HEK293 (cell line): ENCODE results near the gene MARCHF3.

ENCODE experiments used
- CTCF ChIP-seq: fragments of 450-650 bp; formaldehyde crosslinking; IDR thresholded peaks from 2 replicates; pipeline ENCODE4 v1.5.1; 2016; ENCODE audit warnings: missing biosample characterization, missing genetic modification characterization
- MEIS1 ChIP-seq: sonication (generic); formaldehyde crosslinking; IDR thresholded peaks from 2 replicates; pipeline ENCODE4 v1.8.1; 2022; ENCODE audit warnings: missing genetic modification reagents, mild to moderate bottlenecking, borderline replicate concordance
- MYNN ChIP-seq: fragments of 450-650 bp; formaldehyde crosslinking; IDR thresholded peaks from 2 replicates; pipeline ENCODE4 v1.5.1; 2016; ENCODE audit warnings: missing biosample characterization, missing genetic modification characterization, borderline replicate concordance
- TCF7L2 ChIP-seq: IDR thresholded peaks from 2 replicates; pipeline ENCODE4 v1.6.1; 2011; ENCODE audit warnings: low read depth, mild to moderate bottlenecking, inconsistent platforms, low read length, moderate library complexity, borderline replicate concordance
- YY1 ChIP-seq: fragments of 450-650 bp; formaldehyde crosslinking; IDR thresholded peaks from 2 replicates; pipeline ENCODE4 v1.5.1; 2018; ENCODE audit warnings: missing biosample characterization, missing genetic modification characterization
- ZNF121 ChIP-seq: fragments of 450-650 bp; formaldehyde crosslinking; IDR thresholded peaks from 2 replicates; pipeline ENCODE4 v1.5.1; 2016; ENCODE audit warnings: missing biosample characterization, missing genetic modification characterization
- ZNF133 ChIP-seq: fragments of 450-650 bp; formaldehyde crosslinking; IDR thresholded peaks from 2 replicates; pipeline ENCODE4 v1.5.1; 2016; ENCODE audit warnings: missing biosample characterization, missing genetic modification characterization
- ZNF138 ChIP-seq: fragments of 450-650 bp; formaldehyde crosslinking; IDR thresholded peaks from 2 replicates; pipeline ENCODE4 v1.5.1; 2016; ENCODE audit warnings: missing biosample characterization, missing genetic modification characterization, borderline replicate concordance
- ZNF175 ChIP-seq: fragments of 450-650 bp; formaldehyde crosslinking; IDR thresholded peaks from 2 replicates; pipeline ENCODE4 v1.5.1; 2016; ENCODE audit warnings: missing biosample characterization, missing genetic modification characterization
- ZNF311 ChIP-seq: fragments of 450-650 bp; formaldehyde crosslinking; IDR thresholded peaks from 2 replicates; pipeline ENCODE4 v1.5.1; 2017; ENCODE audit warnings: missing biosample characterization, missing genetic modification characterization, borderline replicate concordance
- ZNF416 ChIP-seq: fragments of 450-650 bp; formaldehyde crosslinking; IDR thresholded peaks from 2 replicates; pipeline ENCODE4 v1.5.1; 2016; ENCODE audit warnings: missing biosample characterization, missing genetic modification characterization
- ZNF501 ChIP-seq: fragments of 450-650 bp; formaldehyde crosslinking; IDR thresholded peaks from 2 replicates; pipeline ENCODE4 v1.5.1; 2016; ENCODE audit warnings: missing biosample characterization, missing genetic modification characterization
- ZNF510 ChIP-seq: fragments of 450-650 bp; formaldehyde crosslinking; IDR thresholded peaks from 2 replicates; pipeline ENCODE4 v1.5.1; 2018; ENCODE audit warnings: mild to moderate bottlenecking, missing genetic modification characterization, missing biosample characterization; ENCODE audit not compliant: insufficient replicate concordance
- ZNF785 ChIP-seq: fragments of 450-650 bp; formaldehyde crosslinking; IDR thresholded peaks from 2 replicates; pipeline ENCODE4 v1.5.1; 2016; ENCODE audit warnings: missing biosample characterization, missing genetic modification characterization

DNA sequence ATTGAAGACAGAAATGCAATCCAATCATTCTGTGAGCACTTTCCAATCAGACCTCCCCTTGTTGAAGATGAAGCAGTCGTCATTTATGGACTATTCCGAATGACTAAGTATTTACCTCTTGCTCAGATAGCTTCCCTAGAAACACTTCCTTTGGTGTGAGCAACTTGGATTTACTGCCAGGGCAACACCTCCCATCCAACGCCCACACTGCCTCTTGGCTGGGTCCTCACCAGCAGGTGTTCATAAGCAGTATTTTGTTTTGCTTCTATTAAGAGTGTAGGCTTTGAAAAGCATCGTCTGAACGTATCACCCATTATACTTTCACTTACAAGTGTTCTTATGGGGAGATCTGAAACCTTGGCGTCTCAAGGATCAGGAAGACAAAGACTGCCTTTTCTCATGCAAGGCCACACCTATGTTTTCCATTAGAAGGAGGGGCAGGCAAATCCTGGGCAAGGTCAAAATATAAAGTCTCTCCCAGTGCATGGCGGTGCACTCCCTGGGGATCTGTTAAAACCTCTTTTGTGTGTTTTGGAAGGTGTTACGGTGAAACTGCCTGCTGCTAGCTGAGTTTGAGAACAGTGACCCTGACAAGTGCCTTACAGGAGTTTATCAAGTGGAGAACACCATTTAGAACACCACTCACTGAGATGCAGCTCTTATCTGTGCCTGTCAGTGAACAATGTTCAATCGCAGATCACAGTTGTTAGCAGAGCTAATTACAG is 10.6 kb upstream of the MARCHF3 start:
- no peak for TF ChIP-seq ZNF138 (tag by site-specific recombination)
- no peak for TF ChIP-seq CTCF
- TF ChIP-seq YY1 (tag by site-specific recombination), result no peak
- TF ChIP-seq ZNF175 (tag by site-specific recombination), result no peak
- TF ChIP-seq MYNN (tag by site-specific recombination), result no peak
- TF ChIP-seq ZNF121 (tag by site-specific recombination), result no peak
- TF ChIP-seq MEIS1, result no peak
- TF ChIP-seq ZNF510 (tag by site-specific recombination), result no peak
- no peak for TF ChIP-seq ZNF416 (tag by site-specific recombination)
- TF ChIP-seq TCF7L2, result no peak
- TF ChIP-seq ZNF311 (tag by site-specific recombination), result no peak
- TF ChIP-seq ZNF501, result no peak
- no peak for TF ChIP-seq ZNF133 (tag by site-specific recombination)
- TF ChIP-seq ZNF785, result no peak
